Astrocyte (in vitro differentiated cells and primary cell): ENCODE data around the gene SNX27. TPM values are rescaled to one million over a fixed set of nuclear protein-coding genes. Genes with fewer than 3 reads are reported as not detected.

ENCODE experiments used
- DNase-seq: peaks from one replicate; pipeline ENCODE4 v3.0.0-alpha.2; 2010; ENCODE audit warnings: low read depth
- FAIRE-seq: peaks from 2 replicates; lab custom pipeline; 2011; peaks lifted over from hg19 to GRCh38; lab: Jason Lieb, UNC
- H2AFZ ChIP-seq: 2 replicates; pipeline ENCODE4 v1.6.0; 2012; ENCODE audit warnings: low read depth, low read length, inconsistent platforms
- H3K27ac ChIP-seq: 2 replicates; pipeline ENCODE4 v1.5.1; 2011; ENCODE audit warnings: low read depth, low read length, inconsistent platforms
- H3K27me3 ChIP-seq: 2 replicates; pipeline ENCODE4 v1.6.0; 2011; ENCODE audit warnings: low read length, inconsistent platforms; ENCODE audit not compliant: insufficient read depth
- H3K36me3 ChIP-seq: 2 replicates; pipeline ENCODE4 v1.5.1; 2011; ENCODE audit warnings: low read length, inconsistent platforms; ENCODE audit not compliant: insufficient read depth
- H3K4me1 ChIP-seq: 2 replicates; pipeline ENCODE4 v1.5.1; 2011; ENCODE audit warnings: low read length, inconsistent platforms; ENCODE audit not compliant: insufficient read depth
- H3K4me2 ChIP-seq: 2 replicates; pipeline ENCODE4 v1.6.0; 2012; ENCODE audit warnings: low read length, inconsistent platforms
- H3K4me3 ChIP-seq: 2 replicates; pipeline ENCODE4 v1.5.1; 2011; ENCODE audit warnings: low read depth, mild to moderate bottlenecking, low read length, inconsistent platforms; ENCODE audit not compliant: insufficient read depth
- H3K79me2 ChIP-seq: 2 replicates; pipeline ENCODE4 v1.6.0; 2012; ENCODE audit warnings: mild to moderate bottlenecking, low read length, inconsistent platforms; ENCODE audit not compliant: insufficient read depth
- H3K9ac ChIP-seq: 2 replicates; pipeline ENCODE4 v1.6.0; 2012; ENCODE audit warnings: mild to moderate bottlenecking, low read length, inconsistent platforms
- H3K9me3 ChIP-seq: 2 replicates; pipeline ENCODE4 v1.5.1; 2012; ENCODE audit warnings: low read depth, mild to moderate bottlenecking, low read length, inconsistent platforms; ENCODE audit not compliant: insufficient read depth
- H4K20me1 ChIP-seq: 2 replicates; pipeline ENCODE4 v1.6.0; 2012; ENCODE audit warnings: low read length, inconsistent platforms; ENCODE audit not compliant: insufficient read depth
- H3K27ac Mint-ChIP-seq: one replicate; pipeline ENCODE4 v1.8.0; 2021; ENCODE audit warnings: mild to moderate bottlenecking, mixed read lengths; ENCODE audit not compliant: unreplicated experiment
- H3K27me3 Mint-ChIP-seq: one replicate; pipeline ENCODE4 v1.8.0; 2021; ENCODE audit warnings: low read depth, mixed read lengths; ENCODE audit not compliant: unreplicated experiment
- H3K36me3 Mint-ChIP-seq: one replicate; pipeline ENCODE4 v1.8.0; 2021; ENCODE audit warnings: low read depth, mixed read lengths; ENCODE audit not compliant: unreplicated experiment
- H3K4me1 Mint-ChIP-seq: one replicate; pipeline ENCODE4 v1.8.0; 2021; ENCODE audit warnings: low read depth, mixed read lengths; ENCODE audit not compliant: unreplicated experiment
- H3K4me3 Mint-ChIP-seq: one replicate; pipeline ENCODE4 v1.8.0; 2021; ENCODE audit warnings: mild to moderate bottlenecking, moderate library complexity, mixed read lengths; ENCODE audit not compliant: unreplicated experiment
- H3K9me3 Mint-ChIP-seq: one replicate; pipeline ENCODE4 v1.8.0; 2021; ENCODE audit warnings: mild to moderate bottlenecking, mixed read lengths; ENCODE audit not compliant: unreplicated experiment
- EZH2 ChIP-seq: IDR thresholded peaks from 2 replicates; pipeline ENCODE4 v1.6.1; 2012; ENCODE audit warnings: mild to moderate bottlenecking, low read length, inconsistent platforms; ENCODE audit not compliant: insufficient read depth
- total RNA-seq: library from RNA; stranded (reverse); gene quantifications from 2 replicates; pipeline ENCODE4 v1.2.1, GENCODE V29; 2021
- TF ChIP-seq, protein P1 (sequence below): IDR thresholded peaks from 2 replicates; pipeline ENCODE4 v1.5.1; 2011; ENCODE audit warnings: low read depth, mild to moderate bottlenecking, inconsistent platforms, low read length, moderate library complexity; ENCODE audit not compliant: insufficient read depth

Gene SNX27
- total RNA-seq, 1 donor from 2014 or later = 53.1 TPM

DNA sequence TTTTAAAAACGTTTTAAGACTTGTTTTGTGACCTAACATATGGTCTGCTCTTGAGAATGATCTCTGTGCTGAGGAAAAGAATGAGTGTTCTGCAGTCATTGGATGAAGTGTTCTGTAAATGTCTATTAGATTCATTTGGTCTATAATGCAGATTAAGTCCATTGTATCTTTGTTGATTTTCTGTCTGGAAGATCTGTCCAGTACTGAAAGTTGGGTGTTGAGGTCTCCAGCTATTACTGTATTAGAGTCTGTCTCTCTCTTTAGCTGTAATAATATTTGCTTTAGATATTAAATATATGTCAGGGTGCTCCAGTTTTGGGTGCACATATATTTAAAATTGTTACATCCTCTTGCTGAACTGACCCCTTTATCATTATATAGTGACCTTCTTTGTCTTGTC lies 61.6 kb downstream of the SNX27 start:
- H3K4me1 Mint-ChIP-seq = no peaks in the 10 kb centered on the region
- Histone ChIP-seq H3K27ac (no peak overlapping the region), H3K36me3 (peaks cover 4% of the 10 kb centered on the region), H3K4me1 (no peaks in the 10 kb centered on the region), H4K20me1 (no peaks in the 10 kb centered on the region), H3K4me2 (no peak overlapping the region), H3K79me2 (no peaks in the 10 kb centered on the region), H3K27me3 (no peaks in the 10 kb centered on the region), H3K4me3 (no peak overlapping the region), H3K9ac (no peak overlapping the region), H2AFZ (no peak overlapping the region), H3K9me3 (no peaks in the 10 kb centered on the region)
- no peak overlapping the region for H3K27ac Mint-ChIP-seq
- peaks cover 3% of the 10 kb centered on the region for H3K9me3 Mint-ChIP-seq
- H3K36me3 Mint-ChIP-seq = peaks cover 25% of the 10 kb centered on the region
- H3K4me3 Mint-ChIP-seq = no peak overlapping the region
- no peaks in the 10 kb centered on the region for H3K27me3 Mint-ChIP-seq
- FAIRE-seq (no peak), DNase-seq (no peak)
- TF ChIP-seq EZH2 = no peak
- TF ChIP-seq, protein P1, sequence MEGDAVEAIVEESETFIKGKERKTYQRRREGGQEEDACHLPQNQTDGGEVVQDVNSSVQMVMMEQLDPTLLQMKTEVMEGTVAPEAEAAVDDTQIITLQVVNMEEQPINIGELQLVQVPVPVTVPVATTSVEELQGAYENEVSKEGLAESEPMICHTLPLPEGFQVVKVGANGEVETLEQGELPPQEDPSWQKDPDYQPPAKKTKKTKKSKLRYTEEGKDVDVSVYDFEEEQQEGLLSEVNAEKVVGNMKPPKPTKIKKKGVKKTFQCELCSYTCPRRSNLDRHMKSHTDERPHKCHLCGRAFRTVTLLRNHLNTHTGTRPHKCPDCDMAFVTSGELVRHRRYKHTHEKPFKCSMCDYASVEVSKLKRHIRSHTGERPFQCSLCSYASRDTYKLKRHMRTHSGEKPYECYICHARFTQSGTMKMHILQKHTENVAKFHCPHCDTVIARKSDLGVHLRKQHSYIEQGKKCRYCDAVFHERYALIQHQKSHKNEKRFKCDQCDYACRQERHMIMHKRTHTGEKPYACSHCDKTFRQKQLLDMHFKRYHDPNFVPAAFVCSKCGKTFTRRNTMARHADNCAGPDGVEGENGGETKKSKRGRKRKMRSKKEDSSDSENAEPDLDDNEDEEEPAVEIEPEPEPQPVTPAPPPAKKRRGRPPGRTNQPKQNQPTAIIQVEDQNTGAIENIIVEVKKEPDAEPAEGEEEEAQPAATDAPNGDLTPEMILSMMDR = no peak

DNA sequence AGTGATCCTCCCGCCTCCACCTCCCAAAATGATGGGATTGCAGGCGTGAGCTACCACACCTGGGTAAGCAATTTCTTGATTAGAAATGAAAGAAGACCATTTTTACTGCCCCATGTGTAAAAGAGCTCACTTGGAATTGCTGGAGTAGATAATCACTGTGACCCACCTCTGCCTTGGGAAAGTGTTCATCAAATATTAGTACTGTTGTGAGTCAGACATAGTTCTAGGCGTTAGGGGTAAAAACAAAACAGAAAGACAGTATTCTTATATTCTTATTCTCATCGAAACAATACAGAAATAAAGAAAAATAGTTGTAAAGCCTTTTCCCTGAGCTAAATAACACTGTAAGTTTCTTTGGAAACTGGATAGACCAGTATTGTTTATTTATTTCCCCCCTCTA lies 68.5 kb downstream of the SNX27 start:
- peak; percentile 73 for FAIRE-seq
- peak; percentile 46 for DNase-seq

DNA sequence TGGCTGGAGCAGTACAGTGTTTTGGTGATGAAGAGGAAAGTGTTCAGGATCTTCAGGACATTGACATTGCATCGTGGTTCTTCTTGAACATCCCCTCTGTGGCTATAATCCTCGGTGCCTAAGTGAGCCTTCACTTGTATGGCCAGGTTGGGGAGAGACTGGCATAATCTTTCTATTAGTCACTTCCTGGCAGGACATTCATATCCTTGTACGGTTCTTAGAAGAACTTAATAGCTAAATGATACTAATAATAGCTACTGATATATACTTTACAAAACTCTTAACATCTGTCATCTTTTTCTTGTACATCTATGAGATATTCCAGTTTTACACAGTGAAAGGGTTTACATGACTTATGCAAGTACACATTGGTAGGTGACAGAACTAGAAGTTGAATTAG lies 69.0 kb downstream of the SNX27 start:
- no peaks in the 10 kb centered on the region for H4K20me1 ChIP-seq
- peak; percentile 90 for FAIRE-seq
- Mint-ChIP-seq H3K4me3 (peak overlapping the region; percentile 54), H3K9me3 (no peaks in the 10 kb centered on the region), H3K27ac (peak overlapping the region; percentile 93), H3K36me3 (peaks cover 2% of the 10 kb centered on the region), H3K27me3 (no peaks in the 10 kb centered on the region), H3K4me1 (peaks cover 20% of the 10 kb centered on the region)
- H3K27me3 ChIP-seq = no peaks in the 10 kb centered on the region
- peak; percentile 92 for DNase-seq
- TF ChIP-seq, protein P1 = no peak
- TF ChIP-seq EZH2 = no peak
- H3K9ac ChIP-seq = peak overlapping the region; percentile 42
- H2AFZ ChIP-seq = no peak overlapping the region
- peak overlapping the region; percentile 84 for H3K27ac ChIP-seq
- no peaks in the 10 kb centered on the region for H3K36me3 ChIP-seq
- no peaks in the 10 kb centered on the region for H3K79me2 ChIP-seq
- no peaks in the 10 kb centered on the region for H3K9me3 ChIP-seq
- H3K4me1 ChIP-seq = peaks cover 22% of the 10 kb centered on the region
- peak overlapping the region; percentile 82 for H3K4me2 ChIP-seq
- H3K4me3 ChIP-seq = peak overlapping the region; percentile 22

More for the DNA sequence above, 68.5 kb downstream of the SNX27 start:
- no peaks in the 10 kb centered on the region for H4K20me1 ChIP-seq
- Mint-ChIP-seq H3K4me3 (peak overlapping the region; percentile 54), H3K9me3 (no peaks in the 10 kb centered on the region), H3K36me3 (peaks cover 2% of the 10 kb centered on the region), H3K27ac (peak overlapping the region; percentile 93), H3K4me1 (peaks cover 20% of the 10 kb centered on the region), H3K27me3 (no peaks in the 10 kb centered on the region)
- H2AFZ ChIP-seq = no peak overlapping the region
- H3K4me3 ChIP-seq = peak overlapping the region; percentile 22
- H3K4me2 ChIP-seq = peak overlapping the region; percentile 82
- H3K36me3 ChIP-seq = no peaks in the 10 kb centered on the region
- H3K9ac ChIP-seq = peak overlapping the region; percentile 42
- peaks cover 22% of the 10 kb centered on the region for H3K4me1 ChIP-seq
- H3K79me2 ChIP-seq = no peaks in the 10 kb centered on the region
- H3K27ac ChIP-seq = peak overlapping the region; percentile 84
- H3K9me3 ChIP-seq = no peaks in the 10 kb centered on the region
- no peaks in the 10 kb centered on the region for H3K27me3 ChIP-seq
- TF ChIP-seq, protein P1 = no peak
- no peak for TF ChIP-seq EZH2
